ENCODE results near the gene RBCK1.
"Not testable (repeated sequence)": the region's sequence is repeated elsewhere in the genome, so short reads cannot be mapped to it uniquely, and the experiment has no call there.

Gene RBCK1

DNA sequence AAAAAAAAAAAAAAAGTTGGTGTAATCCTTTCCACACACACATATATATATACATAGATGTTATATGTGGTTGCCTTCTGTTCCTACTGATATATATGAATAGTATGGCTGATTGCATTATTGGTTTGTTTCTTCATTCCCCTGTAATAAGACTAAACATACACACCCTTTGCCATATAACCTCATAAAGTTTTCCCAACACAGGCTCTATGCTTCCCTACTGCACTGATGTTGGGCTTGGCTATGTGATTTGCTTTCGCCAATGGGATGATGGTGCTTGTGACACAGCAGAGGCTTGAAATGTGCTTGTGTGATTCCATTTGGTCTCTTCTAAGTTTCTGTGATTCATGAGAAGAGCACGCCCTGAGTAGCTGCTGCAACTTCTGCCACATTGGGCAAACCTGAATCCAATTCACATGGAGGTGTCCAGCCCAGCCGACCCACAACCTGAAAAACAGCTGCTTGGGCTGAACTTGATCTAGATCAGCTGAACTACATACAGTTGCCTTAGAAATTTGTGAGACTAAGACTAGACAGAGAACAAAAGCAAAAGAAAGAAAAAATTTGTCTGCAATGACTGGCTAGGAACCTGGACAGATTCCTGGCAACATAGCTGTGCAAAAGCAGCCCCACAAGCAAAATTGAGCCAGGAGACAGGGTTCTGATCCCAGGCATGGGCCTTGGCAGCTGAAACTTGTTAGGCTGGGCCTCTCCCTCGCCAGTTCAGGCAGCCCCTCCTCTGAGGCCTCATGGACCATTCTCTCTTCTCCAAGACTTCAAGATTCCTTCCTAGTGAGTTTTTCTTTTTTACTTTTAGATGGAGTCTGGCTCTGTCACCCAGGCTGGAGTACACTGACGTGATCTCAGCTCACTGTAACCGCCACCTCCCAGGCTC, 67.6 kb downstream of the RBCK1 start:
- DNase-seq: no peak

DNA sequence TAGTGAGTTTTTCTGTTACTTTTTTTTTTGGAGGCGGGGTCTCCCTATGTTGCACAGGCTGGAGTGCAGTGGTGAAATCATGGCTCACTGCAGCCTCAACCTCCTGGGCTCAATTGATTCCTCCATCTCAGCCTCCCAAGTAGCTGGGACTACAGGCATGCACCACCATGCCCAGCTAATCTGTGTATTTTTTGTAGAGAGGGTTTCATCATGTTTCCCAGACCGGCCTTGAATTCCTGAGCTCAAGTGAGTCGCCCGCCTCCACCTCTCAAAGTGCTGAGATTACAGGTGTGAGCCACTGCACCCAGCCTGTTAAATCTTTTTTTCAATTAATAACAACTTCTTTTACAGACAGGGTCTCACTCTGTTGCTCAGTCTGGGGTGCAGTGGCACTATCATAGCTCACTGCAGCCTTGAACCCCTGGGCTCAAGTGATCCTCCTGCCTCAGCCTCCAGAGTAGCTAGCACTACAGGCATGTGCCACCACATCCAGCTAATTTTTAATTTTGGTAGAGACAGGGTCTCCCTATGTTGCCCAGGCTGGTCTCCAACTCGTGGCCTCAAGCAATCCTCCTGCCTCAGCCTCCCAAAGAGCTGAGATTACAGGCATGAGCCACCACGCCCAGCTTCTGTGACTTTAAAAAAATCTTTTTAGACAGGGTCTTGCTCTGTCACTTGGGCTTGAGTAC, 68.6 kb downstream of the RBCK1 start:
- DNase-seq: not testable (repeated sequence)

DNA sequence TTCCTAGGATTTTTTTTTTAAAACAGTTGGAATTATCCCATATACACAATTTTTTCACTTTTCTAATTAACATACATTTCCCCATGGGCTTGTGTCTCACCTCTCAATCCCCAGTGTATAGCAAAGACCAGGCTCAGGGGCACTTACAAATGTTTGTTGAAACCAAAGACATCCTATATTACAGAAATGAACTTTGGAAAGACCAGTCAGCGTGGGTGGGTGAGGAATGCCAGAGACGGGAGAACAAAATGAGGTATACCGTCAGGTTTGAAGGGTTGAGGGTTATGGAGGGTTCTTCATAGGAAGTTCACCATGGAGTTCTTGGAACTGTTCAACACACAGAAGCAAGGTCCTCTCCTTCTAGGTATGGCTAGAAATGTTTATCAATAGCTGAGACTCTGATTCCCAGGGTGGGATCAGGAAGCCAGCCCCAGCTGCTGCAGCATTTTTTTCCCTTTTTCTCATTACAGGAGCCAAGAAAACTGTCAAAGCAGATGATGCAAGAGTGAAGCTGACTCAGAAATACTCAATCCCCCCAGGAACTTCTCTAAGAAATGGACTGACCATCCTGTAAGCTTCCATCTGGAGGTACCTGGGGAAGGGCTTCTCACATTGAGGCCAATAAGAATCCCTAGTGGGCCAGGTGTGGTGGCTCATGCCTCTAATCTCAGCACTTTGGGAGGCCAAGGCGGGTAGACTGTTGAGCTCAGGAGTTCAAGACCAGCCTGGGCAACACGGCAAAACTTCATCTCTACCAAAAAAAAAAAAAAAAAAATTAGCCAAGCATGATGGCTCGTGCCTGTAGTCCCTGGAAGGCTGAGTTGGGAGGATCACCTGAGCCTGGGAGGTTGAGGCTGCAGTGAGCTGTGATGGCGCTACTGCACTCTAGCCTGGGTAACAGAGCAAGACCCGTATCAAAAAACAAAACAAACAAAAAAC, 70.2 kb downstream of the RBCK1 start:
- DNase-seq: peak; percentile 40

DNA sequence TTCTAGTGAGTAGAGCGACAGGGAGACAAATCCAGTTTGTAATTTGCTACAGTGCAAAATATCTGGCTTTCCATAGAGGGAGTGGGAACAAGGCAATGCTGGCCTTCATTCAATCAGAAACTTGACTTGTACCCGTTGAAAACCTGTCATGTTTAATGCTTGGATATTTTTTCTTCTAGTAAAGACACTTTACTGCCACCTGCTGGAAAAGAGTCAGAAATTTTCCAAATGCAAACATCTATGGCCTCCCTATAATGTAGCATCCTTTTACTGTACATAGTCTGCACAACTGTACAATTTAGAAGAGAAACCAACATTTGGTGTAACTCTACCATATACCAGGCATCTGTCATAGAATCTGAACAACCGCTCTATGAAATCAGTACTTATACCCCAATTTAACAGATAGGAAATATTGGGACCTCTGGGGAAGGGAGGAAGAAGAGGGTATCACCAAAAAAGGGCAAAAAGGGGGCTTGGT, 70.9 kb downstream of the RBCK1 start:
- peak; percentile 66 for DNase-seq

DNA sequence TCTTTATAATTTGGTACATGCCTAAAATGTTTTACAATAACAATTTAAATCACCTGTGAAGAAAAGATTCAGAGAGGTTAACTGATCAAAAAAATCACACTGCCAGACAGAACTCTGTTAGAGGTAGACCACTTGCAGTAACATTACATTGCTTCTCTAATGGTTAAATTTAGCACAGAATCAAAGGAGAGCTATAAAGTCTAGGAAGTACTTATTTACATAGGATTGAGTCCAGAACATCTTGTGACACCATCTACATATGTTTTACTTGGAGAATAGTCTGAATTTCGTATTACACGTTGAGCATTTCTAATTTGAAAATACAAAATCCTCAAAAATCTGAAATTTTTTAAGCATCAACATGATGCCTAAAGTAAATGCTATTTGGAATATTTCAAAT, 71.4 kb downstream of the RBCK1 start:
- no peak for DNase-seq

DNA sequence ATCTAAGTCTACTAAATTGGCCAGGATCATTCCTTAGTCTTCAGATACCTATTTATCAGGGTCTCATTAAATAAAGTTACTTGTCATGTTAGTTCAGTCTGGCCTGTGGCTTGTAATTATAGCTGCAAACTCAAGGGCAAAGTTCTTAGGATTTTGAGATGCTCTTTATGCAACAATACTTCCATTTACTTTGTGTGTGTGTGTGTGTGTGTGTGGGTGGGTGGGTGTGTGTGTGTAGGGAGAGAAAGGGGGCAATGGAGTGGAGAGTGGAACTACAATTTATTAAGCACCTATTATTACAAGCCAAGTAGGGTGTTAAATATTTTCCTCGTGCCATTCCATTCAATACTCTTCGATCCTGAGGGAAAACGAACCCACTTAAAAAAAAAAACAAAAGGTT, 71.9 kb downstream of the RBCK1 start:
- no peak for DNase-seq

DNA sequence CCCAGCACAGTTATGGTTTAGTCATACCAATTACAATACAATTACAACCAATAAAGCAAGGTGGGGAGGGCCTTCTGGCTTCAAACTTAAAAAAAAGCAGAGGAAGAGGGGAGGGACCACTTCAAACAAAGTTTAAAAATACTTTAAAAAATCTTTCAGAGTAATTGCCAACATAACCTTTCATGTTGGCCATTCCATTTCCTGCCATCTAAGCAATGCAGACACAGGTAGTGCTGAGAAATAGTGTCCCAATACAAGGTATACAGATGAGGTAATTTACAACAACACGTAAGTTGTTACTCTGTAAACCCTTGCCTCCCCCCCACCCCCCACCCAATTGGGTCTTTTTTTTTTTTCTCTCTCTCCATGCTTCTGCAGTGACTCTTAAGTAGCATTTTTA, 73.1 kb downstream of the RBCK1 start:
- DNase-seq: no peak
